SK-N-SH treated with all-trans-retinoic acid at 6 μM for 48 hours (cell line): Measurements from ENCODE around the gene PDCD2L.

ENCODE experiments used
- ARNTL ChIP-seq: fragments of 450-650 bp; formaldehyde crosslinking; IDR thresholded peaks from 2 replicates; pipeline ENCODE4 v1.5.0; 2020; ENCODE audit warnings: low read depth, mild to moderate bottlenecking, moderate library complexity, borderline replicate concordance
- OSR1 ChIP-seq: fragments of 250-450 bp; sonication (Bioruptor Pico); IDR thresholded peaks from 2 replicates; pipeline ENCODE4 v1.8.0; 2022; ENCODE audit warnings: moderate library complexity, mild to moderate bottlenecking, inconsistent platforms
- POU6F1 ChIP-seq: fragments of 250-450 bp; sonication (Bioruptor Pico); IDR thresholded peaks from 2 replicates; pipeline ENCODE4 v1.8.0; 2021; ENCODE audit warnings: low read depth, mild to moderate bottlenecking, moderate library complexity, borderline replicate concordance
- PPARA ChIP-seq: fragments of 250-450 bp; sonication (Bioruptor Pico); IDR thresholded peaks from 2 replicates; pipeline ENCODE4 v1.5.0; 2020; ENCODE audit warnings: mild to moderate bottlenecking, borderline replicate concordance
- RARB ChIP-seq: fragments of 250-450 bp; sonication (Bioruptor Pico); IDR thresholded peaks from 2 replicates; pipeline ENCODE4 v1.8.0; 2021; ENCODE audit warnings: mild to moderate bottlenecking, moderate library complexity
- SNAI2 ChIP-seq: fragments of 250-450 bp; sonication (Bioruptor Pico); IDR thresholded peaks from 2 replicates; pipeline ENCODE4 v1.5.0; 2020; ENCODE audit warnings: mild to moderate bottlenecking, moderate library complexity
- TOX ChIP-seq: fragments of 250-450 bp; sonication (Bioruptor Pico); IDR thresholded peaks from 2 replicates; pipeline ENCODE4 v1.8.0; 2021; ENCODE audit warnings: mild to moderate bottlenecking, moderate library complexity, borderline replicate concordance
- ZC3H10 ChIP-seq: fragments of 250-450 bp; sonication (Bioruptor Pico); IDR thresholded peaks from 2 replicates; pipeline ENCODE4 v1.5.1; 2021; ENCODE audit warnings: mild to moderate bottlenecking, moderate library complexity
- ZFP3 ChIP-seq: fragments of 250-450 bp; sonication (Bioruptor Pico); IDR thresholded peaks from 2 replicates; pipeline ENCODE4 v1.5.0; 2020; ENCODE audit warnings: mild to moderate bottlenecking, moderate library complexity
- ZFP30 ChIP-seq: fragments of 450-650 bp; formaldehyde crosslinking; IDR thresholded peaks from 2 replicates; pipeline ENCODE4 v1.5.0; 2022; ENCODE audit warnings: mild to moderate bottlenecking, moderate library complexity
- ZNF70 ChIP-seq: fragments of 450-650 bp; formaldehyde crosslinking; IDR thresholded peaks from 2 replicates; pipeline ENCODE4 v1.5.0; 2020; ENCODE audit warnings: mild to moderate bottlenecking, moderate library complexity
- ZNF8 ChIP-seq: fragments of 450-650 bp; formaldehyde crosslinking; IDR thresholded peaks from 2 replicates; pipeline ENCODE4 v1.5.0; 2020; ENCODE audit warnings: mild to moderate bottlenecking, moderate library complexity
- TF ChIP-seq, protein P1 (sequence below): fragments of 250-450 bp; sonication (Bioruptor Pico); IDR thresholded peaks from 2 replicates; pipeline ENCODE4 v1.5.1; 2020; ENCODE audit warnings: low read depth, mild to moderate bottlenecking, moderate library complexity

DNA sequence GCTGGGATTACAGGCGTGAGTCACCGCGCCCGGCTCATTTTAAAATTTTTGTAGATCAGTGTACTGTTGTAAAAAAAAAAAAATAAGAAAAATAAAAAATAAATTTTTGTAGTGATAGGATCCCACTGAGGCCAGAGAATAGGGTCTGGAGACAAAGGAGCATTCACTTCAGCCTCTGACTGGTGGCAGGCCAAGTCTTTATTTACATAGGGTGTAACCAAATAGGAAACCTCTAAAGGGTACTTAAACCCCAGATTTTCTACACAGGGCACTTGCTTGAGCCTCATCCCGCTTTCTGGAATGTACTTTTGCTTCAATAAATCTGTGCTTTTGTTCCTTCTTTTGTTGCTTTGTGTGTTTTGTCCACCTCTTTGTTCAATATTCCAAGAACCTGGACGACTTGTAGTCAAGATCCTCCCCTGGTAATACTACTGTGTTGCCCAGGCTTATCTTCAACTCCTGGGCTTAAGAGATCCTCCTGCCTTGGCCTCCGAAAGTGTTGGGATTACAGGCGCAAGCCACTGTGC lies 2.1 kb upstream of the PDCD2L start:
- no peak for TF ChIP-seq ARNTL (CRISPR knock-in tag)
- TF ChIP-seq SNAI2 (CRISPR knock-in tag): no peak
- no peak for TF ChIP-seq ZFP30 (CRISPR knock-in tag)
- TF ChIP-seq OSR1 (CRISPR knock-in tag): no peak
- TF ChIP-seq ZFP3: no peak
- TF ChIP-seq, protein P1, sequence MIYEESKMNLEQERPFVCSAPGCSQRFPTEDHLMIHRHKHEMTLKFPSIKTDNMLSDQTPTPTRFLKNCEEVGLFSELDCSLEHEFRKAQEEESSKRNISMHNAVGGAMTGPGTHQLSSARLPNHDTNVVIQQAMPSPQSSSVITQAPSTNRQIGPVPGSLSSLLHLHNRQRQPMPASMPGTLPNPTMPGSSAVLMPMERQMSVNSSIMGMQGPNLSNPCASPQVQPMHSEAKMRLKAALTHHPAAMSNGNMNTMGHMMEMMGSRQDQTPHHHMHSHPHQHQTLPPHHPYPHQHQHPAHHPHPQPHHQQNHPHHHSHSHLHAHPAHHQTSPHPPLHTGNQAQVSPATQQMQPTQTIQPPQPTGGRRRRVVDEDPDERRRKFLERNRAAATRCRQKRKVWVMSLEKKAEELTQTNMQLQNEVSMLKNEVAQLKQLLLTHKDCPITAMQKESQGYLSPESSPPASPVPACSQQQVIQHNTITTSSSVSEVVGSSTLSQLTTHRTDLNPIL: no peak
- no peak for TF ChIP-seq PPARA (CRISPR knock-in tag)
- no peak for TF ChIP-seq ZNF8
- TF ChIP-seq ZNF70: no peak
- TF ChIP-seq ZC3H10 (CRISPR knock-in tag): no peak
- TF ChIP-seq POU6F1 (CRISPR knock-in tag): no peak
- no peak for TF ChIP-seq TOX (CRISPR knock-in tag)
- no peak for TF ChIP-seq RARB (CRISPR knock-in tag)
